K562 (cell line): ENCODE results near the gene TFCP2L1. TPM values are rescaled to one million over a fixed set of nuclear protein-coding genes. Genes with fewer than 3 reads are reported as not detected.
"Not testable (repeated sequence)": the region's sequence is repeated elsewhere in the genome, so short reads cannot be mapped to it uniquely, and the experiment has no call there.

Source experiments
- ATAC-seq: fragments of 200-7000 bp; cut with Tn5 transposase; 3 replicates; pipeline ENCODE4 v1.9.1; 2020; ENCODE audit warnings: moderate library complexity
- BruUV-seq: library from RNA; stranded (reverse); fragments of 400-500 nt; replicated peaks from 2 replicates; lab custom pipeline; 2021; lab: Mats Ljungman, UMichigan
- CTCF ChIA-PET: fragments of 300-600 bp; formaldehyde crosslinking; extraction: SDS; loops from one replicate; lab custom pipeline; 2021; ENCODE audit warnings: low intra/inter-chr PET ratio; lab: Yijun Ruan, JAX
- POLR2A ChIA-PET: fragments of 300-600, 350-650 bp; sonication (Branson Sonifier 250); formaldehyde crosslinking; extraction: SDS; loops from one replicate; lab custom pipeline; 2021; ENCODE audit warnings: antibody characterized with exemption, inconsistent platforms; lab: Yijun Ruan, JAX
- DNase-seq, 4 experiments: peaks; one replicate each; pipeline versions ENCODE4 v3.0.0 to v3.0.0-alpha.2; 2011 to 2018; ENCODE audit warnings: low spot score in 3 of 4, mixed read lengths in 3 of 4; ENCODE audit errors: extremely low read depth in 1 of 4
- FAIRE-seq: peaks from 2 replicates; lab custom pipeline; 2011; peaks lifted over from hg19 to GRCh38; lab: Jason Lieb, UNC
- H2AFZ ChIP-seq: 2 replicates; pipeline ENCODE4 v1.6.0; 2011; ENCODE audit warnings: low read depth, low read length, control low read depth, inconsistent platforms
- H3K27ac ChIP-seq: fragments of 200-600 bp; 3 replicates; pipeline ENCODE4 v1.8.0; 2011; ENCODE audit warnings: low read depth, mild to moderate bottlenecking, control low read depth, inconsistent platforms, low read length, moderate library complexity, mixed read lengths; ENCODE audit errors: extremely low read depth
- H3K27me3 ChIP-seq, 2 experiments: fragments of 300-600 bp in 1 of 2; 2 replicates in 1 of 2; 3 replicates in 1 of 2; pipeline versions ENCODE4 v1.6.0 to v1.8.0; 2011; ENCODE audit warnings: inconsistent platforms in 2 of 2, low read length in 2 of 2, mild to moderate bottlenecking in 1 of 2, mixed read lengths in 1 of 2, moderate library complexity in 1 of 2; ENCODE audit not compliant: control insufficient read depth in 2 of 2, insufficient read depth in 2 of 2
- H3K36me3 ChIP-seq: fragments of 300-600 bp; 3 replicates; pipeline ENCODE4 v1.8.0; 2011; ENCODE audit warnings: mild to moderate bottlenecking, low read length, inconsistent platforms; ENCODE audit not compliant: control insufficient read depth, insufficient read depth
- H3K4me1 ChIP-seq, 2 experiments: fragments of 200-600 bp in 1 of 2; replicated peaks in 1 of 2; 2 replicates in 1 of 2; 3 replicates in 1 of 2; pipeline versions ENCODE4 v1.5.1 to v1.8.0; 2011; ENCODE audit warnings: inconsistent platforms in 2 of 2, low read length in 2 of 2, mild to moderate bottlenecking in 1 of 2, mixed read lengths in 1 of 2, moderate library complexity in 1 of 2; ENCODE audit not compliant: control insufficient read depth in 2 of 2, insufficient read depth in 2 of 2
- H3K4me2 ChIP-seq: 2 replicates; pipeline ENCODE4 v1.6.1; 2011; ENCODE audit warnings: low read length, control low read depth, inconsistent platforms, mixed read lengths; ENCODE audit not compliant: insufficient read depth
- H3K4me3 ChIP-seq: fragments of 200-600 bp; sonication (generic), shearing (Covaris generic); 2 replicates; pipeline ENCODE4 v1.5.1; 2016; ENCODE audit warnings: control low read depth, inconsistent platforms
- H3K79me2 ChIP-seq: fragments of 200-600 bp; 3 replicates; pipeline ENCODE4 v1.8.0; 2011; ENCODE audit warnings: low read length, inconsistent platforms; ENCODE audit not compliant: control insufficient read depth, insufficient read depth
- H3K9ac ChIP-seq, 2 experiments: 2 replicates each; pipeline versions ENCODE4 v1.6.0 to v1.6.1; 2011; ENCODE audit warnings: low read depth in 2 of 2, low read length in 2 of 2, control low read depth in 1 of 2, inconsistent platforms in 1 of 2, mild to moderate bottlenecking in 1 of 2, mixed read lengths in 1 of 2; ENCODE audit not compliant: insufficient read depth in 1 of 2
- H3K9me1 ChIP-seq: one replicate; pipeline ENCODE4 v1.6.0; 2011; ENCODE audit warnings: inconsistent platforms, mild to moderate bottlenecking, low read length, moderate library complexity; ENCODE audit not compliant: control insufficient read depth, insufficient read depth
- H3K9me3 ChIP-seq: replicated peaks from 2 replicates; pipeline ENCODE4 v1.5.1; 2011; ENCODE audit warnings: low read depth, low read length, inconsistent platforms; ENCODE audit not compliant: control insufficient read depth, insufficient read depth
- H4K20me1 ChIP-seq: replicated peaks from 2 replicates; pipeline ENCODE4 v1.6.1; 2011; ENCODE audit warnings: low read length, inconsistent platforms, mixed read lengths; ENCODE audit not compliant: control insufficient read depth, insufficient read depth
- FOXJ2 ChIP-seq: fragments of 200-800 bp; sonication (Bioruptor generic); IDR thresholded peaks from 2 replicates; pipeline ENCODE4 v1.6.1; 2016; ENCODE audit warnings: missing genetic modification characterization, missing compliant biosample characterization
- FOXK2 ChIP-seq, 2 experiments: fragments of 450-650 bp; IDR thresholded peaks in 1 of 2; conservative IDR thresholded peaks in 1 of 2; 2 replicates each; pipeline ENCODE4 v1.6.1; 2016; ENCODE audit warnings: low read depth in 2 of 2, mild to moderate bottlenecking in 1 of 2
- SMARCA4 ChIP-seq: fragments of 450-650 bp; IDR thresholded peaks from 2 replicates; pipeline ENCODE4 v1.6.1; 2016
- ZNF512 ChIP-seq: IDR thresholded peaks from 2 replicates; pipeline ENCODE4 v1.6.1; 2016; ENCODE audit warnings: missing genetic modification characterization, missing compliant biosample characterization
- in situ Hi-C: fragments of 300-500 bp; cut with MboI; formaldehyde crosslinking; loops from 4 replicates; pipeline ENCODE4 v1.15.0; 2018; ENCODE audit warnings: inconsistent platforms, mixed read lengths
- intact Hi-C: fragments of 100-400 bp; cut with micrococcal nuclease; formaldehyde crosslinking; loops from 2 replicates; pipeline ENCODE4 v1.14.2; 2022
- polyA plus RNA-seq, 8 experiments: library from polyadenylated mRNA; depleted of rRNA in 4 of 8; stranded (reverse) in 5 of 8; unstranded in 3 of 8; fragments of >200 nt; fragmentation: Nextera tagmentation in 2 of 8; fragmentation: Illumina TruSeq in 1 of 8; extraction: Ambion mirVana in 2 of 8; extraction: Trizol in 1 of 8; gene quantifications; 2 replicates each; pipeline versions ENCODE4 v1.2.1 to v1.2.3, GENCODE V29; 2011 to 2014; ENCODE audit warnings: inconsistent platforms in 1 of 8, missing spikeins in 1 of 8
- total RNA-seq, 7 experiments: library from RNA; depleted of rRNA in 6 of 7; stranded (reverse); fragments of >200 nt in 6 of 7; fragmentation: Illumina TruSeq in 2 of 7; extraction: Trizol in 2 of 7; gene quantifications; 2 replicates each; pipeline versions ENCODE4 v1.2.1 to v1.2.3, GENCODE V29; 2011 to 2021; ENCODE audit warnings: low replicate concordance in 1 of 7

Gene TFCP2L1
- total and polyA plus RNA-seq, 9 of the 15 experiments (the other 6 are each of a cell fraction or from before 2014, with no cell fraction given) = 0.08 to 1.00 (median 0.42) TPM

- TF ChIP-seq SMARCA4 = no peak
- no peak for TF ChIP-seq FOXJ2 (tag)
- TF ChIP-seq FOXK2 (conservative IDR thresholded peaks at IDR 0.05 in 1 of 2, IDR thresholded peaks at IDR 0.05 in 1 of 2; ENCODE audit: low read depth in 2 of 2) = no peak
Observed at GRCh38 chr2:121303531-121304263, 18.7 kb upstream of the TFCP2L1 start (continued).

- H3K36me3 ChIP-seq, H3K9me3 ChIP-seq, in situ Hi-C loops, POLR2A ChIA-PET, H3K9me1 ChIP-seq, CTCF ChIA-PET, H3K4me1 ChIP-seq, H4K20me1 ChIP-seq, H3K9ac ChIP-seq, H3K27ac ChIP-seq, H3K4me3 ChIP-seq, BruUV-seq, H2AFZ ChIP-seq, DNase-seq, H3K79me2 ChIP-seq, FAIRE-seq, ATAC-seq, H3K4me2 ChIP-seq, intact Hi-C loops: not testable (repeated sequence)
- TF ChIP-seq ZNF512 = 0 out of 2 replicates have a peak, but pooled peaks have one; percentile 36
- peaks cover 21 to 25% of the 10 kb centered on the region in 2 experiments; a peak in 4 of 5 replicates for H3K27me3 ChIP-seq
Observed at GRCh38 chr2:121301190-121301589, 16.2 kb upstream of the TFCP2L1 start.
